ENCODE results near the gene ZNF618. TPM values are rescaled to one million over a fixed set of nuclear protein-coding genes. Genes with fewer than 3 reads are reported as not detected.

The ZNF618 gene
- total and polyA plus RNA-seq, 2 experiments from 2014 or later: 2.3 to 5.1 TPM

DNA sequence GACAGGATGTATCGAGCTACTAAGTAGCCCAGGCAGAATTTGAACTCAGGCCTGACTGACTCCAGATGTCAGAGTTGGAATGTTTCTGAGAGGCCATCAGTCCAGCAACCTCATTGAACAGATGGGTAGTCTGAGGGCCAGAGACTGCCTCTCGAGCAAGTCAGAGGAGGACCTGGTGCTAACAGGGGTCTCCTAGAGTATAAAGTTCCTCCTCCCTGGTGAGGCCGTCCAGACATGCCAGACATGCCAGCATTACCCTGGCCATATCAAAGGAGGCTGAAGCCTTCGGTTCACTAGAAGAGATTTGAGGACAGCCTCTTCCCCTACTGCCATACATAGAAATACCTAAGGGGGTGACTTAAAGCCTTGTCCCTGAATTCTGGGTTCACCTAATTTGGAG lies 81.2 kb downstream of the ZNF618 start:
- H3K36me3 ChIP-seq (ENCODE audit: low read depth): no peaks in the 10 kb centered on the region
- peaks cover 56% of the 10 kb centered on the region for H3F3A ChIP-seq (ENCODE audit: insufficient read depth)
- no peak for DNase-seq
- in situ Hi-C loops (cut with MboI): no loop called here
- no peaks in the 10 kb centered on the region for H3K27me3 ChIP-seq (replicated peaks; ENCODE audit: insufficient read depth)
- H3K9me2 ChIP-seq (ENCODE audit: insufficient read depth): no peaks in the 10 kb centered on the region
- H3K27ac ChIP-seq: peak overlapping the region; percentile 70
- peaks cover 17% of the 10 kb centered on the region for H3K79me2 ChIP-seq (ENCODE audit: insufficient read depth)
- no peak for TF ChIP-seq EZH2 (IDR thresholded peaks at IDR 0.05; ENCODE audit: insufficient read depth, poor library complexity, severe bottlenecking)
- TF ChIP-seq EZH2phosphoT487 (IDR thresholded peaks at IDR 0.05; ENCODE audit: insufficient read depth, low read depth): no peak
- H3K9me3 ChIP-seq (ENCODE audit: low read depth): no peaks in the 10 kb centered on the region
- peak overlapping the region; percentile 57 for H3K4me2 ChIP-seq (ENCODE audit: unreplicated experiment)
- WGBS, 2 experiments (ENCODE audit: low coverage in 1 of 2, low lambda C conversion rate in 2 of 2, missing lambda C conversion rate in 2 of 2): 67 to 71% methylated on average over 4 of the region's 4 CpGs
- H2AFZ ChIP-seq: peak overlapping the region; percentile 54; the same call in 1 of the 2 replicates
- H3K9ac ChIP-seq: peak overlapping the region; percentile 51; the same call in 1 of the 2 replicates
- peak overlapping the region; percentile 38 for H3K4me3 ChIP-seq
- no peaks in the 10 kb centered on the region for H4K20me1 ChIP-seq (ENCODE audit: insufficient read depth)
- H3K4me1 ChIP-seq (ENCODE audit: insufficient read depth): peaks cover 62% of the 10 kb centered on the region

DNA sequence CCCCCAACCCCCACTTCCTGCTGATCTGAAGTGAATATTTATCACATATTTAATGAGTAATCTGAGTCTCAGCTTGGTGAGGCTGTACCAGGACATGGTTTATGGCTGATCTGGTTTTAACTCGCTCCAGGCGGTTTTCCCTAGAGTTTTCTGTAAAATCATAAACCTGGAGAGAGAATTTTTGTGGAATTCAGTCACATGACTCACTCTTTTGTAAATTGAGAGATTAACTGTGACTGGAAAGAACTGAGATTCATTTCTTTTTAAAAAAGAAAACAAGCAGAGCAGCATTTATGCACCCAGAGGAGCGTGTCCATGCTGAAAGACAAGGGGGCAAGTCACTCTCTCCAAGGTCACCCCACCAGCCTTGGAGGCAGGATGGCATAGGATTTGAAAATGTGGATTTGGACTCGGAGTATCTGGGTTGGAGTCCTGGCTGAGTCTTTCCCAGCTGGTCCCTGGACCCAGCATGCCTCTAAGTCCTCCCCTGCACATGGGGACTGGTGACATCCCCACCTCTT lies 81.8 kb downstream of the ZNF618 start:
- H2AFZ ChIP-seq: peak overlapping the region; percentile 54; the same call in 1 of the 2 replicates
- H3K9me2 ChIP-seq (ENCODE audit: insufficient read depth): no peaks in the 10 kb centered on the region
- 19 to 26% methylated on average over 4 of the region's 4 CpGs for WGBS, 2 experiments (ENCODE audit: low coverage in 1 of 2, low lambda C conversion rate in 2 of 2, missing lambda C conversion rate in 2 of 2)
- H3K27me3 ChIP-seq (replicated peaks; ENCODE audit: insufficient read depth): no peaks in the 10 kb centered on the region
- peak overlapping the region; percentile 38 for H3K4me3 ChIP-seq
- DNase-seq: peak; percentile 85
- peaks cover 51% of the 10 kb centered on the region for H3F3A ChIP-seq (ENCODE audit: insufficient read depth)
- H3K9ac ChIP-seq: peak overlapping the region; percentile 51
- H3K9me3 ChIP-seq (ENCODE audit: low read depth): no peaks in the 10 kb centered on the region
- peak overlapping the region; percentile 70 for H3K27ac ChIP-seq
- in situ Hi-C loops (cut with MboI): no loop called here
- H3K79me2 ChIP-seq (ENCODE audit: insufficient read depth): peaks cover 17% of the 10 kb centered on the region
- no peaks in the 10 kb centered on the region for H3K36me3 ChIP-seq (ENCODE audit: low read depth)
- peak overlapping the region; percentile 57 for H3K4me2 ChIP-seq (ENCODE audit: unreplicated experiment)
- TF ChIP-seq EZH2 (IDR thresholded peaks at IDR 0.05; ENCODE audit: insufficient read depth, poor library complexity, severe bottlenecking): no peak
- no peak for TF ChIP-seq EZH2phosphoT487 (IDR thresholded peaks at IDR 0.05; ENCODE audit: insufficient read depth, low read depth)
- no peaks in the 10 kb centered on the region for H4K20me1 ChIP-seq (ENCODE audit: insufficient read depth)
- peaks cover 57% of the 10 kb centered on the region for H3K4me1 ChIP-seq (ENCODE audit: insufficient read depth)

DNA sequence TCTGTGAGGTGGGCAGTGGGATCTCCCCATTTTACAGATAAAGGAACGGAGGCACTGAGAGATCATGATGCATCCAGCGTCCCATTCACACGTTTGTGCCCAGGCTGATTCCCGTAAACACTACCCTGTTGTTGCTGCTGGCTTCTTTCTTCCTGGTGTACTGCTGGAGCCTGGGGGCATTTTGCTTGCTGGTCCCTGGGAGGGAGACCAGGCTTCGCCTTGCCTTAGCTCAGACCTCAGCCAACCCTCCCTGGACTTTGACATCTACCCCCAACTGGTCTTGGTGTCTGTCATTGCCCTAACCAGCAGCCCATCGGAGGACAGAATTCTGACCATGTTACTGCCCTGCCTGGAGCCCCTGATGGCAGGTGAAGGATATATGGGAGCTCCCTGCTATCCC lies 82.4 kb downstream of the ZNF618 start:
- Histone ChIP-seq H3K4me1 (ENCODE audit: insufficient read depth) (peaks cover 50% of the 10 kb centered on the region), H3K9me3 (ENCODE audit: low read depth) (no peaks in the 10 kb centered on the region), H3K79me2 (ENCODE audit: insufficient read depth) (peaks cover 20% of the 10 kb centered on the region), H3K27ac (no peak overlapping the region), H3K27me3 (replicated peaks; ENCODE audit: insufficient read depth) (no peaks in the 10 kb centered on the region), H3K4me3 (no peak overlapping the region), H3K36me3 (ENCODE audit: low read depth) (no peaks in the 10 kb centered on the region), H3K4me2 (ENCODE audit: unreplicated experiment) (peak overlapping the region; percentile 57), H3K9ac (0 out of 2 replicates have a peak overlapping the region, but pooled peaks have one; percentile 51), H4K20me1 (ENCODE audit: insufficient read depth) (no peaks in the 10 kb centered on the region), H2AFZ (no peak overlapping the region), H3K9me2 (ENCODE audit: insufficient read depth) (no peaks in the 10 kb centered on the region), H3F3A (ENCODE audit: insufficient read depth) (peaks cover 44% of the 10 kb centered on the region)
- TF ChIP-seq EZH2phosphoT487 (IDR thresholded peaks at IDR 0.05; ENCODE audit: insufficient read depth, low read depth): no peak
- in situ Hi-C loops (cut with MboI): no loop called here
- DNase-seq: no peak
- WGBS, 2 experiments (ENCODE audit: low coverage in 1 of 2, low lambda C conversion rate in 2 of 2, missing lambda C conversion rate in 2 of 2): 94 to 97% methylated on average over 6 of the region's 6 CpGs

DNA sequence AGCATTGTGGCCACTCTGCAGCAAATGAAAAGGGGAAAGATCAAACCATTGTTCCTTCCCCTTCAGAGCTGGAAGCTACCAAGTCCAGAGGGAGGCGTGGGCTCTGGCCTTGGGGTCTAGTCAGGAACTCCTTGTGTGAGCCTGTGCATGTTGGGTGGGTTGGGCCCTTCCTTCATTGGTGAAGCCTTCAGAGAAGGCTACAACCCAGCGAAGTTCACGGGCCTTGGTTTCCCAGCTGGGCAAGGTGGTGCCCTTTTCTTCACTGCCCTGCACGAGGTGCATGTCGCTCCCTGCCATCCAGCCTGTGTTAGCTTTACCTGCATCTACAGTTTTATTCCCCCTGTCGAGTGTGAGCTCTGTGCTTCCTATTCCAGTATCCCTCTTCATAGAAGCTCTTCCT lies 84.7 kb downstream of the ZNF618 start:
- no peak overlapping the region for H3K9ac ChIP-seq
- H3K36me3 ChIP-seq (ENCODE audit: low read depth): no peaks in the 10 kb centered on the region
- no peak for TF ChIP-seq EZH2phosphoT487 (IDR thresholded peaks at IDR 0.05; ENCODE audit: insufficient read depth, low read depth)
- no peak for TF ChIP-seq EZH2 (IDR thresholded peaks at IDR 0.05; ENCODE audit: insufficient read depth, poor library complexity, severe bottlenecking)
- H3K4me2 ChIP-seq (ENCODE audit: unreplicated experiment): no peak overlapping the region
- H4K20me1 ChIP-seq (ENCODE audit: insufficient read depth): no peaks in the 10 kb centered on the region
- WGBS, 2 experiments (ENCODE audit: low coverage in 1 of 2, low lambda C conversion rate in 2 of 2, missing lambda C conversion rate in 2 of 2): 97 to 99% methylated on average over 6 of the region's 6 CpGs
- H3K4me1 ChIP-seq (ENCODE audit: insufficient read depth): peaks cover 28% of the 10 kb centered on the region
- H3F3A ChIP-seq (ENCODE audit: insufficient read depth): peaks cover 25% of the 10 kb centered on the region
- H2AFZ ChIP-seq: no peak overlapping the region
- H3K9me2 ChIP-seq (ENCODE audit: insufficient read depth): no peaks in the 10 kb centered on the region
- H3K27ac ChIP-seq: no peak overlapping the region
- DNase-seq: no peak
- H3K9me3 ChIP-seq (ENCODE audit: low read depth): no peaks in the 10 kb centered on the region
- H3K79me2 ChIP-seq (ENCODE audit: insufficient read depth): peaks cover 31% of the 10 kb centered on the region
- no peaks in the 10 kb centered on the region for H3K27me3 ChIP-seq (replicated peaks; ENCODE audit: insufficient read depth)
- in situ Hi-C loops (cut with MboI): no loop called here
- H3K4me3 ChIP-seq: no peak overlapping the region
